Amniotic epithelial cell (primary cell): ENCODE data around the gene SIX3.

Experiments used
- DNase-seq: peaks from one replicate; pipeline ENCODE4 v3.0.0-alpha.2; 2010; ENCODE audit warnings: low read depth

The SIX3 gene

GRCh38 chr2:44941551-44942234 is at the start of gene SIX3:
Gene SIX3, plus strand, starts transcription at chr2:44941702. Its CDS starts 403 bp downstream, at chr2:44942105.
- no peak for DNase-seq

GRCh38 chr2:44894058-44894457 is 47.4 kb upstream of the SIX3 start:
- DNase-seq: no peak

GRCh38 chr2:44895061-44895460 is 46.4 kb upstream of the SIX3 start:
- DNase-seq: no peak

- no peak for DNase-seq
These were observed 44.1 kb upstream of the SIX3 start for GRCh38 chr2:44897406-44897805.

- no peak for DNase-seq
These were observed 39.0 kb upstream of the SIX3 start for GRCh38 chr2:44902217-44903137.

- DNase-seq: no peak
These were observed 36.9 kb upstream of the SIX3 start for GRCh38 chr2:44904578-44904977.

GRCh38 chr2:44906972-44907371 is 34.5 kb upstream of the SIX3 start:
- no peak for DNase-seq

GRCh38 chr2:44909831-44910230 is 31.7 kb upstream of the SIX3 start:
- DNase-seq: no peak

GRCh38 chr2:44912660-44913059 is 28.8 kb upstream of the SIX3 start:
- peak; percentile 47 for DNase-seq

- DNase-seq: no peak
These were observed 25.2 kb upstream of the SIX3 start for GRCh38 chr2:44916291-44916690.

GRCh38 chr2:44918095-44918775 is 23.3 kb upstream of the SIX3 start:
- DNase-seq: no peak

GRCh38 chr2:44920751-44921150 is 20.8 kb upstream of the SIX3 start:
- no peak for DNase-seq

- DNase-seq: no peak
These were observed 18.7 kb upstream of the SIX3 start for GRCh38 chr2:44922776-44923175.

- no peak for DNase-seq
These were observed 15.9 kb upstream of the SIX3 start for GRCh38 chr2:44925561-44926136.

GRCh38 chr2:44926957-44927356 is 14.5 kb upstream of the SIX3 start:
- DNase-seq: no peak

GRCh38 chr2:44927985-44928482 is 13.5 kb upstream of the SIX3 start:
- no peak for DNase-seq

- DNase-seq: no peak
These were observed 12.9 kb upstream of the SIX3 start for GRCh38 chr2:44928483-44929158.

GRCh38 chr2:44929159-44929734 is 12.3 kb upstream of the SIX3 start:
- no peak for DNase-seq

GRCh38 chr2:44929735-44930273 is 11.7 kb upstream of the SIX3 start:
- no peak for DNase-seq

- DNase-seq: no peak
These were observed 11.0 kb upstream of the SIX3 start for GRCh38 chr2:44930274-44931197.
